Measurements from ENCODE around the gene CTIF.
A peak's percentile ranks its signal among the peaks of the same experiment; 100 is the strongest.

The CTIF gene

GRCh38 chr18:48601343-48601742 is 62.5 kb downstream of the CTIF start:
- peaks cover 9% of the 10 kb centered on the region for H3K4me1 ChIP-seq (ENCODE audit: control insufficient read depth, insufficient read depth, low read length)
- no peak overlapping the region for H3K4me3 ChIP-seq (ENCODE audit: low read length in 2 of 2)
- no peak overlapping the region for H3K27ac ChIP-seq (ENCODE audit: low read length)
- H3K9ac ChIP-seq (ENCODE audit: low read length in 2 of 2), result no peak overlapping the region
- no peaks in the 10 kb centered on the region for H3K9me3 ChIP-seq (ENCODE audit: control insufficient read depth in 2 of 2, low read length in 2 of 2)
- no peaks in the 10 kb centered on the region for H3K36me3 ChIP-seq (ENCODE audit: control insufficient read depth in 2 of 2, insufficient read depth in 2 of 2, low read length in 2 of 2)
- H3K27me3 ChIP-seq (ENCODE audit: control insufficient read depth in 1 of 2, insufficient read depth in 2 of 2, low read length in 2 of 2), result no peaks in the 10 kb centered on the region

DNA sequence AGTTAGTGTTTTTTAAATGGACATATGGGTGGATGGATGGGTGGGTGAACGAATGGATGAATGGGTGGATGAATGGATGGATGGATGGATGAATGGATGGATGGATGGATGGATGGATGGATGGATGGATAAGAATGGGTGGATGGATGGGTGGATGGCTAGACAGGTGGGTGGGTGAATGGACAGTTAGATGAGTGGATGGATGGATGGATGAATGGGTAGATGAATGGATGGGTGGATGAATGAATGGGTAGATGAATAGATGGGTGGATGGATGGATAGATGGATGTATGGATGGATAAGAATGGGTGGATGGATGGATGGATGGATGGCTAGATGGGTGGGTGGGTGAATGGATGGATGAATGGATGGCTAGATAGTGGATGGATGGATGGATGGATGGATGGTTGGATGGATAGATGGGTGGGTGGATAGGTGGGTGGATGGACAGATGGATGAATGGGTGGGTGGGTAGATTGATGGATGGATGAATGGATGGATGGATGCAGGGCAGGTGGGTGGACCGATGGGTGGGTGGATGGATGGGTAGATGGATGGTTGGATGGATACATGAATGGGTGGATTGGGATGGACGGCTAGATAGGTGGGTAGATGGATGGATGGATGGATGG is 64.0 kb downstream of the CTIF start:
- H3K4me1 ChIP-seq (ENCODE audit: control insufficient read depth, insufficient read depth, low read length), result peaks cover 6% of the 10 kb centered on the region

GRCh38 chr18:48605408-48605845 is 66.6 kb downstream of the CTIF start:
- H3K27me3 ChIP-seq (ENCODE audit: control insufficient read depth in 1 of 2, insufficient read depth in 2 of 2, low read length in 2 of 2), result no peaks in the 10 kb centered on the region
- H3K36me3 ChIP-seq (ENCODE audit: control insufficient read depth in 2 of 2, insufficient read depth in 2 of 2, low read length in 2 of 2), result no peaks in the 10 kb centered on the region
- no peaks in the 10 kb centered on the region for H3K9me3 ChIP-seq (ENCODE audit: control insufficient read depth in 2 of 2, low read length in 2 of 2)
- peaks cover 10% of the 10 kb centered on the region for H3K4me1 ChIP-seq (ENCODE audit: control insufficient read depth, insufficient read depth, low read length)
- no peak overlapping the region for H3K27ac ChIP-seq (ENCODE audit: low read length)
- no peak overlapping the region for H3K4me3 ChIP-seq (ENCODE audit: low read length in 2 of 2)
- H3K9ac ChIP-seq (ENCODE audit: low read length in 2 of 2), result no peak overlapping the region

More for the DNA sequence above, 64.0 kb downstream of the CTIF start:
- Histone ChIP-seq H3K9me3 (ENCODE audit: control insufficient read depth in 2 of 2, low read length in 2 of 2) (no peaks in the 10 kb centered on the region), H3K36me3 (ENCODE audit: control insufficient read depth in 2 of 2, insufficient read depth in 2 of 2, low read length in 2 of 2) (no peaks in the 10 kb centered on the region), H3K27ac (ENCODE audit: low read length) (no peak overlapping the region), H3K27me3 (ENCODE audit: control insufficient read depth in 1 of 2, insufficient read depth in 2 of 2, low read length in 2 of 2) (no peaks in the 10 kb centered on the region), H3K9ac (ENCODE audit: low read length in 2 of 2) (no peak overlapping the region), H3K4me3 (ENCODE audit: low read length in 2 of 2) (no peak overlapping the region)

DNA sequence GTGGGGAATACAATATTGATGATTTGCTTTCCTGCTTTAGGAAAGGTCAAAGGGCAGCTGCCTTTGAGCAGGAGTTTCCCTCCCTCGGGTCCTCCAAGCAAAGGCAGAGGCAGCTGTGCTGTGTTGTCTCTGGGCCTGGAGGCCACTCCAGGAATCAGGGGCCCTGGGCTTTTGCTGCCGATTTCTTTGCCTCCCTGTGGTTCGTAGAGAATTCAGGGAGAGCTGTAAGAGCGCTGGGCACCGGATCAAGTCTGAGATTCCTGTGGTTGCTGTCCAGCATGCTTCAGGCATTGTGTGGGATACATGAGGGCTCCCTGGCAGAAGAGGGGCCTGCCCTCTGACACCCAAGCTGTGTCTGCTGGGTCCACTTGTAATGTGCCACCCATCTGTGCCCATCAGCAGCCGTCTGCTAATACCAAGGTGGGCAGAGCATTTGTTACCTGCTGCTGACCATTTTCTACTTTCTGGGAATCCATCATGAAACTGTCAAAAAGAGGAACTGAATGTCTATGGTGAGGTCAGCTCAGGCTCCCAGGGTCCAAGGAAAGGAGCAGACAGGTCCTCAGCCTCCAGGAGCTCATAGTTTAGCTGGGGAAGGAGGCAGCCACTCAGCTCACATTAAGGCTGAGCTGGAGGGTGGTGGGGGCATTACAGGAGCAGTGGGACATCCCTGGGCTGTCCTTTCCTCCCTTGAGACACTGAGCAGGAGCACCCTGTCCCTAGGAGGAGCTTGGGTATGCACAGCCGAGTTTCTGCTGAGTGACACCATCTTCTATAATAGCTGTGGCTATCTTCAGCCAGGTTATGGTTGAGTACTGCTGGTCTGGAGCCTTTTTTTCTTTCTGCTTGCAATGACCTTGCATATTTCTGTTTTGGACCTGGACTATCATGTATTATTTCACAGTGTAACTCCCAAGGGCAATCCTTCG is 68.5 kb downstream of the CTIF start:
- Histone ChIP-seq H3K4me1 (ENCODE audit: control insufficient read depth, insufficient read depth, low read length) (peaks cover 12% of the 10 kb centered on the region), H3K27me3 (ENCODE audit: control insufficient read depth in 1 of 2, insufficient read depth in 2 of 2, low read length in 2 of 2) (no peaks in the 10 kb centered on the region), H3K9ac (ENCODE audit: low read length in 2 of 2) (no peak overlapping the region), H3K4me3 (ENCODE audit: low read length in 2 of 2) (no peak overlapping the region), H3K27ac (ENCODE audit: low read length) (no peak overlapping the region), H3K9me3 (ENCODE audit: control insufficient read depth in 2 of 2, low read length in 2 of 2) (no peaks in the 10 kb centered on the region), H3K36me3 (ENCODE audit: control insufficient read depth in 2 of 2, insufficient read depth in 2 of 2, low read length in 2 of 2) (no peaks in the 10 kb centered on the region)

- no peak overlapping the region for H3K4me3 ChIP-seq (ENCODE audit: low read length in 2 of 2)
- no peaks in the 10 kb centered on the region for H3K9me3 ChIP-seq (ENCODE audit: control insufficient read depth in 2 of 2, low read length in 2 of 2)
- H3K27ac ChIP-seq (ENCODE audit: low read length), result no peak overlapping the region
- no peak overlapping the region for H3K9ac ChIP-seq (ENCODE audit: low read length in 2 of 2)
- H3K27me3 ChIP-seq (ENCODE audit: control insufficient read depth in 1 of 2, insufficient read depth in 2 of 2, low read length in 2 of 2), result no peaks in the 10 kb centered on the region
- H3K36me3 ChIP-seq (ENCODE audit: control insufficient read depth in 2 of 2, insufficient read depth in 2 of 2, low read length in 2 of 2), result no peaks in the 10 kb centered on the region
- peaks cover 21% of the 10 kb centered on the region for H3K4me1 ChIP-seq (ENCODE audit: control insufficient read depth, insufficient read depth, low read length)
Measured at GRCh38 chr18:48608581-48608980, 69.8 kb downstream of the CTIF start.

DNA sequence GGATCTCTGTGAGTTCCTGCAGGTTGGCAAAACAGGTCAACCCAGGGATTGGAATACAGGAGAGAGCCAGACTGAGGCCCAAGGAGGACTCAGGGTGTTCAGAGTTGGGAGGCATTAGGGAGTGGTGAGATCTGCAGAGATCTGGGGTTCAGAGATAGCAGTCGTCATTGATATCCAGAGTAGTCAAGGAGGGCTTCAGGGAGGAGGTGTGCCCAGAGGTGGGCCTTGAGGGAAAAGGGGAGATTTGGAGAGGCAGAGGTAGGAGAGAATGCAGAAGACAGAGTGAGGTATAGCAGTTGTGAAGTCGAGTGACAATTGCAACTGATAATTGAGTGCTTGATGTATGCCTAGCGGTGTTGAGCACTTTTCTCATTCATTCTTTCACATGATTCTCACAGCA is 70.3 kb downstream of the CTIF start:
- Histone ChIP-seq H3K36me3 (ENCODE audit: control insufficient read depth in 2 of 2, insufficient read depth in 2 of 2, low read length in 2 of 2) (no peaks in the 10 kb centered on the region), H3K9ac (ENCODE audit: low read length in 2 of 2) (no peak overlapping the region), H3K27ac (ENCODE audit: low read length) (no peak overlapping the region), H3K4me3 (ENCODE audit: low read length in 2 of 2) (no peak overlapping the region), H3K9me3 (ENCODE audit: control insufficient read depth in 2 of 2, low read length in 2 of 2) (no peaks in the 10 kb centered on the region), H3K27me3 (ENCODE audit: control insufficient read depth in 1 of 2, insufficient read depth in 2 of 2, low read length in 2 of 2) (no peaks in the 10 kb centered on the region), H3K4me1 (ENCODE audit: control insufficient read depth, insufficient read depth, low read length) (peaks cover 24% of the 10 kb centered on the region)

DNA sequence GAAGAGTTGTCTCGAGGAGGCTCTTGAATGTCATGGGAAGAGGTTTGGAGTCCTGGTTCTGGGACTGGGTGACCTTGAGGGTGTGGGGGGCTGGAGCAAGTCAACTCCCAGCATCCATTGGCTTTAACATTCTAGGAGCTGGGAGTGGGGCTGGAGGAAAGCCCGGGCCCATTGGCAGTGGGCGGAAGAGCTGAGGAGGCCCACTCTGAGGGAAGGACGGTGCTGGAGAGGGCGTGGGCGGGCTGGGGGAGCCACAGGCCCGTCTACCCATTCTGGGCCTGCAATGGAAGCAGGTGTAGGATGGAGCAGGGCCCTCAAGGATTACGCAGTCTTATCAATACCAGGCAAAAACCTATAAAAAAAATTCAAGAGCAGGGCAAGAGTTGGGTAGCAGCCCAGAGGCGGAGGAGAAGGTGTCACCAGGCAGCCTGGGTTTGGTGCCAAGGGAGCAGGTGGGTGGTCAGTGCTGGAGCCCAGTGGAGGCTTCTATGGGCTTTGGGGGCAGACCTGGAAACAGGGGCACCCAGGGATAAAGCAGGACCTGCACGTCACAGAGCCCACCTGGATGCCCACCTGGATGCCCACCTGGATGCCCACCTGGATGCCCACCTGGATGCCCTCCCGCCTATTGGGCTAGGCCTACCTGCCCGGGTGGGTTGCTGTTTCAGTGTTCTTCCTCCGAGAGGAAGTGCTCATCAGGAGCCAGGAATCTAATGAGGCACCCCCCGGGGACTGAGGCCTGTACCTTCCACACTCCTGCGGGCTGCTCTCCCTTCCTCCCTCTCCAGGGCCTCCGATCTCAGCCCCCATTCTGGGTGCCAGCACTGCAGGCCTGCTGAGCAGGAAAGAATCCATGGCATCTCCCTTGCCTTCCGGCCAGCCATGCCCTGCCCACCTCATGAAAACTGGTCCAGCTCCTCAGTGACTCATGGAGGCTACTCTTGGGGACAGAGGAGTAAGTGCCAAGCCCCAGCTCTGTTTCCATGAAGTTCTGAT is 71.3 kb downstream of the CTIF start:
- no peak overlapping the region for H3K27ac ChIP-seq (ENCODE audit: low read length)
- H3K9ac ChIP-seq (ENCODE audit: low read length in 2 of 2), result no peak overlapping the region
- peaks cover 24% of the 10 kb centered on the region for H3K4me1 ChIP-seq (ENCODE audit: control insufficient read depth, insufficient read depth, low read length)
- no peaks in the 10 kb centered on the region for H3K36me3 ChIP-seq (ENCODE audit: control insufficient read depth in 2 of 2, insufficient read depth in 2 of 2, low read length in 2 of 2)
- no peak overlapping the region for H3K4me3 ChIP-seq (ENCODE audit: low read length in 2 of 2)
- no peaks in the 10 kb centered on the region for H3K9me3 ChIP-seq (ENCODE audit: control insufficient read depth in 2 of 2, low read length in 2 of 2)
- no peaks in the 10 kb centered on the region for H3K27me3 ChIP-seq (ENCODE audit: control insufficient read depth in 1 of 2, insufficient read depth in 2 of 2, low read length in 2 of 2)

DNA sequence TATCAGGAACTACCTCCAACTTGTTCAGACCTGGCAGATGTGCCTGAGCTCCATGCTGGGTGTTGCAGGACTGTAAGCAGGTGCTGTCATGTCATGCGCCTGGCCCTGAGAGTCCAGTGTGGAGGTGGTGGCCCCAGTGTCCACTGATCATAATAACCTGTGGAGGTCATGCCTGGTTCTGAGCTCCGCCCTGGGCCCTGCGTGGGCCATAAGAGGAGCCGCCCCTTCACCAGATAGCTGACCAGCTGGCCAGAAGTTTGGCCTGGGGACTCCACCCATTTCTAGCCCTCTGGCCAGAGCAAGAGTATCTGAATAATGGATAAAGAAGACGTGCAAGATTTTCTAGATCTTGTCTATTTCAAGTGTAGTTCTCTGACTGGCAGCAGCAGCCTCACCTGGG is 72.4 kb downstream of the CTIF start:
- Histone ChIP-seq H3K4me1 (ENCODE audit: control insufficient read depth, insufficient read depth, low read length) (peaks cover 24% of the 10 kb centered on the region), H3K9ac (ENCODE audit: low read length in 2 of 2) (no peak overlapping the region), H3K27ac (ENCODE audit: low read length) (no peak overlapping the region), H3K4me3 (ENCODE audit: low read length in 2 of 2) (no peak overlapping the region), H3K9me3 (ENCODE audit: control insufficient read depth in 2 of 2, low read length in 2 of 2) (no peaks in the 10 kb centered on the region), H3K27me3 (ENCODE audit: control insufficient read depth in 1 of 2, insufficient read depth in 2 of 2, low read length in 2 of 2) (no peaks in the 10 kb centered on the region), H3K36me3 (ENCODE audit: control insufficient read depth in 2 of 2, insufficient read depth in 2 of 2, low read length in 2 of 2) (no peaks in the 10 kb centered on the region)

DNA sequence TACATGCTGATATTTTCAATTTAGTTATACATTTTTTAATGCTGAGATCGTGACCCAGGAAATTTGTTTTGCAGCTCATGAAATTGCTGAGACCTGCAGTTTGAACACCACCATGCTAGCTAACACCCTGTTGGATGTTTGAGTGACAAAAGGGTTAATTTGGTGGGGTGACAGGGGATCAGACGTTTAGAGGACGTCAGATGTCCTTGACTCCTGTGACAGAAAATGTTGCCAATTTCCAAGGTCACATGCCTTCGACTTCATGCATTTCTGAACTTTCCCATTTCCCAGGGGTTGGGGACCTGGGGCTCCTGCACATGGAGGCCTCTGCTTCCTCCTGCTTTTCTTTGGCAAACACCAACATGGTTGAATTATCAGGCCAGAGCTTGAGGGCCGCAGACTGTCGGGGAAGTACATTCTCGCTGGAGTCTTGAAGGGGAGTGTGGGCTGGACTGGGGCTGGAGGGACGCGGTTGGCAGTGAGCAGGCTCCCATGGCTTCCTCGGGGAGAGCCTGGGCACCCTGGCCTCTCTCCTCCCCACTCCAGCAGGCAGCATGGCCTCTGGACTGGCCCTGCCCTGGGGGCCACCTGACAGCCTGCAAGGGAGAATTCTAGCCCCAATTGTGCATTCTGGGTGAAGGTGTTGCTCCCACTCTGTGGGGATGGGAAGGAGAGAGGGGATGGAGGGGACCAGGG is 73.1 kb downstream of the CTIF start:
- Histone ChIP-seq H3K9ac (ENCODE audit: low read length in 2 of 2) (no peak overlapping the region), H3K4me3 (ENCODE audit: low read length in 2 of 2) (no peak overlapping the region), H3K27ac (ENCODE audit: low read length) (no peak overlapping the region), H3K9me3 (ENCODE audit: control insufficient read depth in 2 of 2, low read length in 2 of 2) (no peaks in the 10 kb centered on the region), H3K36me3 (ENCODE audit: control insufficient read depth in 2 of 2, insufficient read depth in 2 of 2, low read length in 2 of 2) (no peaks in the 10 kb centered on the region), H3K4me1 (ENCODE audit: control insufficient read depth, insufficient read depth, low read length) (peaks cover 28% of the 10 kb centered on the region), H3K27me3 (ENCODE audit: control insufficient read depth in 1 of 2, insufficient read depth in 2 of 2, low read length in 2 of 2) (no peaks in the 10 kb centered on the region)

GRCh38 chr18:48612511-48612910 is 73.7 kb downstream of the CTIF start:
- H3K4me3 ChIP-seq (ENCODE audit: low read length in 2 of 2), result no peak overlapping the region
- peak overlapping the region; percentile 78 for H3K27ac ChIP-seq (ENCODE audit: low read length)
- H3K9ac ChIP-seq (ENCODE audit: low read length in 2 of 2), result no peak overlapping the region
- H3K4me1 ChIP-seq (ENCODE audit: control insufficient read depth, insufficient read depth, low read length), result peaks cover 27% of the 10 kb centered on the region
- H3K36me3 ChIP-seq (ENCODE audit: control insufficient read depth in 2 of 2, insufficient read depth in 2 of 2, low read length in 2 of 2), result no peaks in the 10 kb centered on the region
- H3K9me3 ChIP-seq (ENCODE audit: control insufficient read depth in 2 of 2, low read length in 2 of 2), result no peaks in the 10 kb centered on the region
- H3K27me3 ChIP-seq (ENCODE audit: control insufficient read depth in 1 of 2, insufficient read depth in 2 of 2, low read length in 2 of 2), result no peaks in the 10 kb centered on the region

All from stomach smooth muscle (tissue), 2 donors.